HepG2 (cell line): Measurements from ENCODE around the gene AUTS2. TPM values are rescaled to one million over a fixed set of nuclear protein-coding genes. Genes with fewer than 3 reads are reported as not detected.

Source experiments
- ATAC-seq: fragments of 200-7000 bp; cut with Tn5 transposase; 3 replicates; pipeline ENCODE4 v1.9.1; 2020; ENCODE audit warnings: mild to moderate bottlenecking, moderate library complexity
- BruUV-seq: library from RNA; stranded (reverse); fragments of 400-500 nt; replicated peaks from 2 replicates; lab custom pipeline; 2021; lab: Mats Ljungman, UMichigan
- CTCF ChIA-PET: fragments of 300-600 bp; formaldehyde crosslinking; extraction: SDS; loops from one replicate; lab custom pipeline; 2021; ENCODE audit warnings: low total read pairs, inconsistent platforms, low intra/inter-chr PET ratio; lab: Yijun Ruan, JAX
- POLR2A ChIA-PET: fragments of 350-600 bp; sonication (Branson Sonifier 250); formaldehyde crosslinking; loops from one replicate; lab custom pipeline; 2020; ENCODE audit warnings: antibody characterized with exemption, inconsistent platforms; lab: Yijun Ruan, JAX
- DNase-seq: peaks from one replicate; pipeline ENCODE4 v3.0.0-alpha.2; 2015; ENCODE audit warnings: low spot score
- FAIRE-seq: peaks from 3 replicates; lab custom pipeline; 2011; peaks lifted over from hg19 to GRCh38; lab: Jason Lieb, UNC
- H2AFZ ChIP-seq: one replicate; pipeline ENCODE4 v1.6.1; 2011; ENCODE audit warnings: low read length, inconsistent platforms
- H3K27ac ChIP-seq: fragments of 300-600 bp; 3 replicates; pipeline ENCODE4 v1.8.0; 2011; ENCODE audit warnings: mixed run types, mild to moderate bottlenecking, mixed read lengths, low read length, inconsistent platforms; ENCODE audit not compliant: insufficient read depth; ENCODE audit errors: extremely low read length
- H3K27me3 ChIP-seq, 2 experiments: fragments of 200-600 bp in 1 of 2; 2 replicates in 1 of 2; 3 replicates in 1 of 2; pipeline versions ENCODE4 v1.6.0 to v1.8.0; 2011; ENCODE audit warnings: low read length in 2 of 2, mild to moderate bottlenecking in 2 of 2, moderate library complexity in 2 of 2, inconsistent platforms in 1 of 2; ENCODE audit not compliant: insufficient read depth in 2 of 2, control insufficient read depth in 1 of 2
- H3K36me3 ChIP-seq, 2 experiments: fragments of 200-600 bp in 1 of 2; replicated peaks in 1 of 2; 2 replicates in 1 of 2; 3 replicates in 1 of 2; pipeline versions ENCODE4 v1.5.1 to v1.8.0; 2011; ENCODE audit warnings: low read length in 2 of 2, inconsistent platforms in 1 of 2; ENCODE audit not compliant: insufficient read depth in 2 of 2, control insufficient read depth in 1 of 2
- H3K4me1 ChIP-seq: 2 replicates; pipeline ENCODE4 v1.5.1; 2012; ENCODE audit warnings: low read length, inconsistent platforms; ENCODE audit not compliant: insufficient read depth
- H3K4me2 ChIP-seq: 2 replicates; pipeline ENCODE4 v1.6.0; 2011; ENCODE audit warnings: low read depth, low read length, inconsistent platforms
- H3K4me3 ChIP-seq, 3 experiments: fragments of 200-600 bp in 1 of 3; sonication (generic), shearing (Covaris generic) in 1 of 3; replicated peaks in 1 of 3; 2 replicates each; pipeline ENCODE4 v1.5.1; 2011 to 2016; ENCODE audit warnings: low read length in 3 of 3, inconsistent platforms in 2 of 3, low read depth in 2 of 3, mild to moderate bottlenecking in 2 of 3, control low read depth in 1 of 3, mixed read lengths in 1 of 3; ENCODE audit not compliant: insufficient read depth in 1 of 3
- H3K79me2 ChIP-seq: one replicate; pipeline ENCODE4 v1.6.1; 2011; ENCODE audit warnings: low read length, inconsistent platforms; ENCODE audit not compliant: insufficient read depth
- H3K9ac ChIP-seq: 2 replicates; pipeline ENCODE4 v1.6.0; 2011; ENCODE audit warnings: mild to moderate bottlenecking, low read depth, low read length, inconsistent platforms; ENCODE audit not compliant: insufficient read depth
- H3K9me3 ChIP-seq: 2 replicates; pipeline ENCODE4 v1.5.1; 2012; ENCODE audit warnings: mild to moderate bottlenecking, low read length
- H4K20me1 ChIP-seq: 2 replicates; pipeline ENCODE4 v1.6.0; 2011; ENCODE audit warnings: inconsistent platforms, mild to moderate bottlenecking, low read length, moderate library complexity; ENCODE audit not compliant: insufficient read depth
- ATF7-NPFF ChIP-seq: sonication (generic); formaldehyde crosslinking; IDR thresholded peaks from 2 replicates; pipeline ENCODE4 v1.8.1; 2023; ENCODE audit warnings: mild to moderate bottlenecking, low read depth, missing genetic modification reagents, moderate library complexity
- CEBPG ChIP-seq: IDR thresholded peaks from 2 replicates; pipeline ENCODE4 v1.6.1; 2016
- CHD2 ChIP-seq: IDR thresholded peaks from 2 replicates; pipeline ENCODE4 v1.6.1; 2011; ENCODE audit warnings: low read depth, low read length, improper control_type of control experiment
- DPF2 ChIP-seq: sonication (generic); formaldehyde crosslinking; IDR thresholded peaks from 2 replicates; pipeline ENCODE4 v1.4.0; 2020; ENCODE audit warnings: mild to moderate bottlenecking, low read depth, missing genetic modification reagents, borderline replicate concordance
- GTF2F1 ChIP-seq: fragments of 150-350 bp; IDR thresholded peaks from 2 replicates; pipeline ENCODE4 v1.6.1; 2014; ENCODE audit warnings: low read length
- HCFC1 ChIP-seq: fragments of 150-350 bp; IDR thresholded peaks from 2 replicates; pipeline ENCODE4 v1.6.1; 2014; ENCODE audit warnings: low read depth, low read length
- HHEX ChIP-seq: IDR thresholded peaks from 2 replicates; pipeline ENCODE4 v1.6.1; 2016; ENCODE audit warnings: control low read depth
- HMG20B ChIP-seq: conservative IDR thresholded peaks from 2 replicates; pipeline ENCODE4 v1.6.1; 2016; ENCODE audit warnings: missing genetic modification reagents, missing compliant biosample characterization
- JUN ChIP-seq: sonication (generic); formaldehyde crosslinking; IDR thresholded peaks from 2 replicates; pipeline ENCODE4 v1.4.0; 2020; ENCODE audit warnings: mild to moderate bottlenecking, missing genetic modification reagents
- MEIS1 ChIP-seq: sonication (generic); formaldehyde crosslinking; IDR thresholded peaks from 2 replicates; pipeline ENCODE4 v1.9.0; 2021; ENCODE audit warnings: mild to moderate bottlenecking, missing genetic modification reagents, moderate library complexity, borderline replicate concordance
- NR3C1 ChIP-seq: sonication (generic); formaldehyde crosslinking; IDR thresholded peaks from 2 replicates; pipeline ENCODE4 v1.4.0; 2020; ENCODE audit warnings: missing genetic modification reagents
- SKI ChIP-seq: fragments of 450-650 bp; IDR thresholded peaks from one replicate; pipeline ENCODE4 v1.6.1; 2018; ENCODE audit warnings: mild to moderate bottlenecking; ENCODE audit not compliant: partially characterized antibody
- SP140L ChIP-seq: sonication (generic); formaldehyde crosslinking; IDR thresholded peaks from 2 replicates; pipeline ENCODE4 v1.4.0; 2020; ENCODE audit warnings: missing genetic modification reagents, borderline replicate concordance
- TBX3 ChIP-seq: fragments of 450-650 bp; IDR thresholded peaks from 2 replicates; pipeline ENCODE4 v1.6.1; 2017; ENCODE audit warnings: antibody characterized with exemption, mild to moderate bottlenecking, inconsistent platforms, borderline replicate concordance
- THAP11 ChIP-seq: IDR thresholded peaks from 2 replicates; pipeline ENCODE4 v1.6.1; 2016; ENCODE audit warnings: missing biosample characterization, missing genetic modification reagents
- ZMAT3 ChIP-seq: sonication (generic); formaldehyde crosslinking; conservative IDR thresholded peaks from 2 replicates; pipeline ENCODE4 v1.7.0; 2021; ENCODE audit warnings: missing genetic modification reagents
- ZNF572 ChIP-seq: sonication (generic); formaldehyde crosslinking; IDR thresholded peaks from 2 replicates; pipeline ENCODE4 v1.5.1; 2020; ENCODE audit warnings: mild to moderate bottlenecking, missing genetic modification reagents
- WGBS: methylation state at CpG from one replicate; pipeline ENCODE4 v1.1.6; 2017; ENCODE audit warnings: low lambda C conversion rate; 5-methylcytosine and 5-hydroxymethylcytosine counted together
- in situ Hi-C: cut with HindIII; loops from 2 replicates; pipeline ENCODE4 v1.10.0; 2017; ENCODE audit warnings: low pct_unique_long_range_greater_than_20kb; ENCODE audit not compliant: extremely low pct_ligation_motif_present
- intact Hi-C: fragments of 100-400 bp; cut with micrococcal nuclease; formaldehyde crosslinking; loops from one replicate; pipeline ENCODE4 v1.10.0; 2022; ENCODE audit not compliant: unreplicated experiment
- polyA plus RNA-seq, 8 experiments: library from polyadenylated mRNA; depleted of rRNA in 3 of 8; stranded (reverse) in 7 of 8; unstranded in 1 of 8; fragments of >200 nt; fragmentation: Illumina TruSeq in 4 of 8; extraction: Trizol in 4 of 8; gene quantifications; 2 replicates each; pipeline versions ENCODE4 v1.2.1 to v1.2.3, GENCODE V29; 2011 to 2016; ENCODE audit warnings: low read depth in 4 of 8, missing spikeins in 1 of 8, mixed read lengths in 1 of 8; ENCODE audit not compliant: insufficient read depth in 1 of 8
- total RNA-seq, 5 experiments: library from RNA; depleted of rRNA; stranded (reverse); fragments of >200 nt; fragmentation: Illumina TruSeq; extraction: Trizol; gene quantifications; 2 replicates each; pipeline ENCODE4 v1.2.3, GENCODE V29; 2016; ENCODE audit warnings: low read depth in 1 of 5
- TF ChIP-seq, protein P1 (sequence below): sonication (generic); formaldehyde crosslinking; IDR thresholded peaks from 2 replicates; pipeline ENCODE4 v1.9.0; 2022; ENCODE audit warnings: missing genetic modification reagents, mild to moderate bottlenecking, borderline replicate concordance
- TF ChIP-seq, protein P2 (sequence below): IDR thresholded peaks from 2 replicates; pipeline ENCODE4 v1.6.1; 2016; ENCODE audit warnings: missing compliant biosample characterization, missing genetic modification reagents, borderline replicate concordance

Gene AUTS2
- total and polyA plus RNA-seq, 2 of the 13 experiments (the other 11 are each of a cell fraction or from before 2014, with no cell fraction given): 0.38 TPM; not detected in 1

DNA sequence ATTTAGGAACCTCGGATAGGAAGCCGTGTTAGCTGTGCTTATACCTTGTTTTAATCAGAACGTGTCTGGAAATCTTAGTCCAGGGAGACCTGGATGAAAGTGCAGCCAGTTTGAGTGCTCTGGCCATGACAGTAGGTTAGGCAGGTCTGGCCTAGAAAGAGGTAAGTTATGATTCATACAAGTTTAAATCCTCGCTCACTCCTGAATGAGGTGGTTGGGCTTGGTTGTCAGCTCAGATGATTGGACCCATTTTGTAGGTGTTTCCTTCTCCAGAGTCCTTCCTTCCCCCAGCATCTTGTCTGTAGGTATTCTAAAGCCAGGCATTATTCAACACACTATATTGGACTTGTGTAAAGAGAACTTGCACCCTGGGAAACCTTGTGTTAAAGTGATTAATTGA is 971.8 kb downstream of the AUTS2 start:
- CTCF ChIA-PET: no interaction called here
- no peak overlapping the region for H2AFZ ChIP-seq
- POLR2A ChIA-PET: no interaction called here
- no peaks in the 10 kb centered on the region for H3K79me2 ChIP-seq
- TF ChIP-seq SKI (no peak), CEBPG (CRISPR knock-in tag) (no peak), MEIS1 (no peak), ZNF572 (CRISPR knock-in tag) (no peak), TBX3 (no peak), HCFC1 (no peak), THAP11 (no peak), HHEX (CRISPR knock-in tag) (no peak), ZMAT3 (CRISPR knock-in tag) (no peak), GTF2F1 (no peak), SP140L (no peak), JUN (CRISPR knock-in tag) (no peak), NR3C1 (CRISPR knock-in tag) (no peak), DPF2 (CRISPR knock-in tag) (no peak), HMG20B (CRISPR knock-in tag) (no peak), CHD2 (no peak), ATF7-NPFF (no peak)
- TF ChIP-seq, protein P1, sequence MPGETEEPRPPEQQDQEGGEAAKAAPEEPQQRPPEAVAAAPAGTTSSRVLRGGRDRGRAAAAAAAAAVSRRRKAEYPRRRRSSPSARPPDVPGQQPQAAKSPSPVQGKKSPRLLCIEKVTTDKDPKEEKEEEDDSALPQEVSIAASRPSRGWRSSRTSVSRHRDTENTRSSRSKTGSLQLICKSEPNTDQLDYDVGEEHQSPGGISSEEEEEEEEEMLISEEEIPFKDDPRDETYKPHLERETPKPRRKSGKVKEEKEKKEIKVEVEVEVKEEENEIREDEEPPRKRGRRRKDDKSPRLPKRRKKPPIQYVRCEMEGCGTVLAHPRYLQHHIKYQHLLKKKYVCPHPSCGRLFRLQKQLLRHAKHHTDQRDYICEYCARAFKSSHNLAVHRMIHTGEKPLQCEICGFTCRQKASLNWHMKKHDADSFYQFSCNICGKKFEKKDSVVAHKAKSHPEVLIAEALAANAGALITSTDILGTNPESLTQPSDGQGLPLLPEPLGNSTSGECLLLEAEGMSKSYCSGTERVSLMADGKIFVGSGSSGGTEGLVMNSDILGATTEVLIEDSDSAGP (CRISPR knock-in tag): no peak
- TF ChIP-seq, protein P2, sequence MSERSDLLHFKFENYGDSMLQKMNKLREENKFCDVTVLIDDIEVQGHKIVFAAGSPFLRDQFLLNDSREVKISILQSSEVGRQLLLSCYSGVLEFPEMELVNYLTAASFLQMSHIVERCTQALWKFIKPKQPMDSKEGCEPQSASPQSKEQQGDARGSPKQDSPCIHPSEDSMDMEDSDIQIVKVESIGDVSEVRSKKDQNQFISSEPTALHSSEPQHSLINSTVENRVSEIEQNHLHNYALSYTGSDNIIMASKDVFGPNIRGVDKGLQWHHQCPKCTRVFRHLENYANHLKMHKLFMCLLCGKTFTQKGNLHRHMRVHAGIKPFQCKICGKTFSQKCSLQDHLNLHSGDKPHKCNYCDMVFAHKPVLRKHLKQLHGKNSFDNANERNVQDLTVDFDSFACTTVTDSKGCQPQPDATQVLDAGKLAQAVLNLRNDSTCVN (CRISPR knock-in tag): no peak
- TF ChIP-seq, all 625 proteins: peak for 0
- Histone ChIP-seq H3K27ac (no peak overlapping the region), H4K20me1 (no peaks in the 10 kb centered on the region), H3K4me3 (no peak overlapping the region), H3K4me2 (no peak overlapping the region), H3K36me3 (no peaks in the 10 kb centered on the region), H3K4me1 (peaks cover 33% of the 10 kb centered on the region), H3K27me3 (no peaks in the 10 kb centered on the region), H3K9me3 (no peaks in the 10 kb centered on the region), H3K9ac (no peak overlapping the region)
- in situ Hi-C loops (no loop called here), intact Hi-C loops (no loop called here)
- DNase-seq: no peak
- no peak for ATAC-seq
- WGBS: 78% methylated on average over 4 of the region's 4 CpGs
- no TSS peak for BruUV-seq
- FAIRE-seq: no peak
